Stimulated activated CD4-positive, alpha-beta T cell treated with anti-CD3 and anti-CD28 coated beads, Interleukin-4, amount 100 ng/mL, for 24 hours (primary cell): ENCODE measurements around the gene RGSL1.

Experiments
- DNase-seq: peaks from one replicate; pipeline ENCODE4 v3.0.0-alpha.2; 2020

The RGSL1 gene

DNA sequence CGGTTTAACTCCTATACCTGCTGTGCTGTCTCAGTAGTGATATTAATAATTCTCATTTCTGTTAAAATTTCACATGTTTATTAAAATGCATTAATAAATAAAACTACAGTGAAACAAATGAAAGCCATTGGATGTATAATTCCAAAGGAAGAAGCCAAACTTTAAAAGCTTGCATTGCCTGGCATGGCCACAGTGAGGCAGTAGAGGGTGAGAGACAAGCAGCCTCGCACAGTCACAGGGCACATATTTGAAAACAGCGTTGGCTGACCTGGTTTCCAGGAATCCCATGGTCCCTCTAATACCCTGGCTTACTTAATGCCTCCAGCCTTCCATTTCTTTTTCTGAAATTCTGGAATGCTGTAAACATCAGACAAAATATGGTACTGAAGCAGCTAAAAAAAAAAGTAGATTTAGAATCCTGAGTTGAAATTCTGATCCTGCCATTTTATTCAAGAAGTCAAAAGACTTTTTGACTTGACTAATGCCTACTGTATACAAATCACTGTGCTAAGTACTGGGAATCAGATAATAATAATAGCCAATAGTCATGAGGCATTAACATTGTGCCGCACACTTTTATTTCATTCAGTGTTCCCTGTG is 145.8 kb downstream of the RGSL1 start:
- peak; percentile 76 for DNase-seq

DNA sequence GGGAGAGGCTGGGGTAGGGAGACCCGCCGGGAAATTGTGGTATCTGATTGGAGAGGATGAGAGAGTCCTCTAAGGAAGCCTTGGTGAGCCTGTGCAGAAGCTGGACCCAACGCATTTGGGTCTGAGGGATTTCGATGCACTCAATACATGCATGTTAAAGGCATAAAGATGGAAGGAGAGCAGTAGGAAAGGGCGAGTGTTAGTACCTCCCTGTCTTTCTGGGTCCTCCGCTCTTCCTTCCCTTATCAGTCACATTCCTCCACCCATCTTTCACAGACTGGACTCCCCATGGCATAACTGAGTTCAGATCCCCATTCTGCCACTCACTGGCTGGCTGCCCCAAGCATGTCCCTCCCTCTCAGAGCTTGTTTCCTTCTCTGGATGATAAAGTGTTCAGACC is 147.0 kb downstream of the RGSL1 start:
- DNase-seq = no peak

DNA sequence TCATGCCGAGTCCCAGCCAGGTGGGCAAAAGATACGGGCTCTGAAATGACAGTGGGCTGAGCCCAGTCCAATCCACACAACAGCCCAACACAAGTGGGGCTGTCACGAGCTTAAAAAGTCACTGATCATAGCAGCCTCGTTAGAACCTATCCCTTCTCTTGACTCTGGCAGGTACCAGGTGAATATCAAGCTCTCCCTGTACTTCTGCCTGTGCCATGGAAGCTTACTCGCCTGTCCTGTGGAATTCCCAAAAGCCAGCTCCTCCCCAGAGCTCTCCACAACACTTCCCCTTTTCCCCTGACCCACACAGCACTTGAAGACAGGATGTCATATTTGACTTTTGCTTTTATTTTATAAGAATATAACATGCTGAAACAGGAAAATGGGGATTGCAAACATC is 148.3 kb downstream of the RGSL1 start:
- DNase-seq = no peak

DNA sequence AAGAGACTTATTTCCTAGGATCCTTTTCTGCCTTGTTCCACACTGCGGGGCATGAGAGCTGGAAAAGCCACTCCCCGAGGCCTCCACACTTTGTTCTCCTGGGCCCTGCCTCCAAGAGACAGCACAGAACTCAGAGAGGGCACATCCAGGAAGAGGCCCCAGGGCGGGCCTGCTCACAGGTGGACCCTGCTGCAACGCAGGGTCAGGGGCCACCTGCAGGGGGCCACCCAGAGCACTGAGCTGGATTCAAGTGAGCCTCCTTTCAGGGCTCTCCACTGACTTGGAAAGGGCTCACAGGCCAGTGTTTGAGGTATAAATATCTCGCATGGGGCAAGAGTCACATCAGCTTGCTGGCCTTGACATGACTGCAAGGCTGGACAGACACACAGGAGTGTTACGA is 149.4 kb downstream of the RGSL1 start:
- no peak for DNase-seq

DNA sequence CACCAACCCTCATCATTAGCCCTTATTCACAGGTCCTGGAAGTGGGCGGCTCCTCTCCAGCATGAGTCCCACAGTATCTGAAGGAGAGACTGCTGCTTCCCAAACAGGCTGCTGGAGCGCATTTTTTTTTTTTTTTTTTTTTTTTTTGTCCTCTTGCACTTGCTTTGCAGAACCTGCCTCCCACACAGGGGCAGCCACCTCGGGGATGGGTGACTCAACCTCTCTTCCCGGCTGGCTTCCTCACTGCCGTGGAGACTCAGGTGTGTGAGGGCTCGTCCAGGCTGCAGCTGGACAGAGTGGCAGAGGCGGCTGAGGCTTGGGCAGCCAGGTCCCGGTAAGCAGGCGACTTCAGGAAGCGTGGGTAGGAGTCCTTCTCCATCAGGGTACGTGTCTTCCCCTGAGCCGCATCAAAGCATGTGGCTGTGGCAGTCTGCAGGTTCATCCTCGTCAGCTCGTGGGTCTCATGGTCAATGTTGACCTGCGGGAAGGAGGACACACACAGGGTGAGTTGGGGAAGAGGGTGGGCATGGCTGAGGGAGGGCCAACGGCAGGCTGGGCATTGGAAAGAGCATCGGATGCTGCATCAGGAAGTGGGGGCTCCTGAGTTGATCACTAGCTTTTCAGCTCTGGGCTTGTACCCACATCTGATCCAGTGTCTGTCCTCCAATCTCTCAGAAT is 150.2 kb downstream of the RGSL1 start:
- no peak for DNase-seq

DNA sequence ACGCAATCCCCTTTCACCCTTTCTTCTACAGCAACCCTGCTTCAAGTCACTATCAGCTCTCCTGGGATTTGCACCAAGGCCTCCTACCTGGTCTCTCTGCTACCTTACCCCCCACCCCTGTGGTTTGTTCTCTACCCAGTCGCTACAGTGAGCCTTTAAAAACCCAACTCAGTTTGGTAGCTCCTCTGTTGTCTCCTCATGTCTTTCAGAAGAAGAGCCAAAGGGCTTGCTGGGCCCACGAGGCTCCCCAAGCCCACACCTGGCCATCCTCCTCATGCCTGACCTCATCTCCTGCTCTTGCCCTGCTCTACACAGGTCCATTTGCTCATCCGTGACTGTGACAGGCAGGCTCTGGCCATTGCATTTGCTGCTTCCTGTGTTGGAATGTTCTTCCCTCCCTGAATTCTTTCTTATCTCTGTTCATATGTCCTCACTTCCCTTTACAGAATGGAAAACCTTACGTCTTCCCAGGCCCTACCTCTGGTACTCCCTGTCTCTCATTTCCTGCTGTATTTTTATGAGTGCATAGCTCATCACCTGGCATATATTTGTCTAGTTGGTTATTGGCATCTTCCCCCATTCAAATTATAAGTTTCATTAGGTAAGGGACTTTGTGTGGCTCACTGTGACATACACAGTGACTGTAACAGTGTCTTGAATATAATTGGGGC is 150.9 kb downstream of the RGSL1 start:
- no peak for DNase-seq

DNA sequence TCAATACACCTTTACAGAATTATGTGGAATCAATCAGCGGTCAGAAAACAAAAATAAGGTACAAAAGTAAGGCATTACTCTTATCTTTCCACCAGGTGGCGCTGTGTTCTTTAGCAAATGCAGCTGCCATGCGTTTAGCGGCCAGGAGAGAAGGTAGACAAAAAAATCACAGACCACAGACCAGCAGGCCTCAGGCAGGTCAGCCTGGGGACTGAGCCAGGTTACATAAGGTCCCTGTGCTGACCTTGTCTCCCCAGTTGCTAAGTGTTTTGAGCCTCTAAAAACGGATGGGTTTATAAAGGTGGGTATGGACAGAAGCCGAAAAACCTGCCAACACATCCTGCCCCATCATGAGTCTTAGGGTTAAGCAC is 151.5 kb downstream of the RGSL1 start:
- DNase-seq = peak; percentile 80

DNA sequence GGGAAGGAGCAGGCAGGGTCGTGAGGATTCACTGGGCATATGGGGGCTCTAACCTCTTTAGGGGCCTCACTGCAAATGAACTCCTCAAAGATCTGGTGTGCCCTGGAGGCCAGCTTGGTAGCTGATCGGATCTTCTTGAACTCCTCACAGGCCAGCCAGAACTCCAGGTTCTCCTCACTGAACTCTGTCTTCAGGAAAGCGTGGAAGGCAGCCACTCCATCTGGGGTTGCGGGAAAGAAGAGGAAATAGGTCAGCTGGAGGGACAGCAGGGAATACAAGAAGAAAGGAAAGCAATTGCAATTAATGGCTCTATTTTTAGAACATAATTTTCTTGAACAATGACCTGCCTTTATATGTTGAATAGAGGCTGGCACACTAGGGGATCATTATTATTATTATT is 152.0 kb downstream of the RGSL1 start:
- DNase-seq = no peak

DNA sequence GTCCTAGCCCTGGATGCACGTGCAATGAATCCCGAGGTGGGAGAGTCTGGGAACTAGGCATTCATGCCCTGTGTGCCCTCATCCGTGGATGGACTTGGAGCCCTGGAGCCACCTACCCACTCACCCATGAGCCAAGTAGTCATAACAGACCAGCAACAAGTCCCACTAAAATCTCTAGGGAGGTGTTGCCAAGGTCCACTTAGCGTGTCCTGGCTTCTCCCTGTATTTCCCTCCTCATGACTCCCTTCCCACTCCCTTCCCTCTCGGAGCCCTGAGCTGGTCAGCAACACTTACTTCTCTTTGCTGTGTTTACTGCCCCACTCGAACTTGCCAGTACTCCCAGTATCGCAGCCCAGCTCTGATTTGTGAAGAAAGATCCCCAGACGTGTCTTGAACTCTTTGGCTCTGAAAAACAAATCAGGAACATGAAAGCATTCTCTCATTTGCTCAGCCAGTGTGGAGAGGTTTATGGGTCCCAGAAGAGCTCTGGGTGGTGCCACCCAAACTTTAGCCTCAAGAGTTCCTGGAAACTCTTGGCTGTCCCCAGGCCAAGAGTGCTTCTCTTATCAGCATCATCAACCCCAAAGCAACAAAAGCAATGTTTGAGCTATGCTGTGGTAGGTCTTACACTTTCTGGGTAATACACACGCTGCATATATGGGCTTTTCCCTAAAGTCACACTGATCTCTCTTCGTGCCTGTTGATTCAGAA is 153.1 kb downstream of the RGSL1 start:
- peak; percentile 24 for DNase-seq

DNA sequence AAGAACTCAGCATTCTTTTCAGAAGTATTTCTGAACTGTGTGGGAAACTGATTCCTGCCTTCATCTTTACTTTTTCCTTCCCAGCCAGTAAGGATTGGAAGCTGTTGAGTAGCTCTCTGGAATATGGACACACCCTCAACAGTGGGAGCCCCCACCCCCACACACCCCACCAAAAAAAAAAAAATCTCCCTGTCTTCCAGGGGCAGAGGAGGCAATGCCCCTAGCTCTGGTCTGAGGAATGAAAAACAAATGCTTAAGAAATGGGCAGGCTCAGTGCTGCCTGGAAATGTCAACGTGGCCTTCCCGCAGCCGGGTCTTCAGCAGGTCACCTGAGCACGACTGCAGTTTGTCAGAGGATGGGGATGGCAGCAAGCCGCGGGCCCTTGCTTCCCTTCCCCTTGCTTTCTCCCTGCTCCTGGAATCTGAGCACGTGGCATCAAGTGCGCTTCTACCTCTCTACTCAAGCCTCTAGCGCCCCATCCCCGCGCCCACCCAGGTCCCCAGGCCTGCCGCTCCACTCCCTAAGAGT is 153.8 kb downstream of the RGSL1 start:
- DNase-seq = no peak

DNA sequence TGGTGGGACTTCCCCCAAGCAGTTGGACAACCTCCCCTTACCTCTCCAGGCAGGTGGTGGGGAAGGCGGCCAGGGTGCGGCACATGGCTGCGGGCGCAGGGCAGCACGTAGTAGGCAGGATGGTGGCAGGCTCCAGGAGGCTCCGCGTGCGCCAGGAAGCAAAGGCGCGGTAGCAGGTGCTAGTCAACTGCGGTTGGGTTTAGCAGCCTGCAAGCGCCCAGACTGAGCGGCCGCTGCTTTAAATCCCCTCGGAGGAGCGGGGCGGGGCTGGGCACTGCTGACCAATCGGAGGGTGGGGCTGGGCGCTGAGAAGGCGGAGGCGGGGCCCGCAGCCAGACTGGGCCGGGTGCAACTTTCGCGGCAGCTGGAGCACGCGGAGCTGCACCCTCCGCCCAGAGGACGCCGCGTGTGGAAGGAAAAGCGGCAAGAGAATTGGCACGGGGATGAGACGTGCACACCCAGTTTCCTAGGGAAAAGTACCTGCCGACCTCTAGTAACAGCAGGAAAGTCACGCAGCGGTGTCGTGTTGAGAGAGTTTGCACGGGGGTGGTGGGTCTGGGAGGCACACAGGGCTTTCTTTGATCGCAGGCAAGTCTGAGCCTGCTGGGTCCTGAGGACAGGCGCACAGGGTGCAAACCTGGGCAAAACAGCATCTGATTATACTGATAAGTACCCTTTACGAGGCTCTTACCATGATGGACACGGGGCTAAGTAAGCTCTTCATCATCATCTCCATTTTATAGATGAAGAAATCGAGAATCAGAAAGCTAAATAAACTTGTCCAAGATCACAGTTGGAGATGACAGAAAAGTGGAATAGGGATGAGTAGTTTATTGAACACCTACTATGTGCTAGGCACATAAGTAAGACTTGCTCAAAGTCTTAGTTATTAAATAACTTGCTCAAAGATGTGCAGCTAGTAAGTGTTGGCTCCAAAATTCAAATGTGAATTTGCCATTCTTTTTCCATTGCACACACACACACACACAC is 154.5 kb downstream of the RGSL1 start, which contains the start of gene RGS16:
RGS16 (minus strand) TSS at position 215 of the 990 bp plus-strand sequence; CDS start at position 85, 130 bp downstream.
- DNase-seq = peak; percentile 96

DNA sequence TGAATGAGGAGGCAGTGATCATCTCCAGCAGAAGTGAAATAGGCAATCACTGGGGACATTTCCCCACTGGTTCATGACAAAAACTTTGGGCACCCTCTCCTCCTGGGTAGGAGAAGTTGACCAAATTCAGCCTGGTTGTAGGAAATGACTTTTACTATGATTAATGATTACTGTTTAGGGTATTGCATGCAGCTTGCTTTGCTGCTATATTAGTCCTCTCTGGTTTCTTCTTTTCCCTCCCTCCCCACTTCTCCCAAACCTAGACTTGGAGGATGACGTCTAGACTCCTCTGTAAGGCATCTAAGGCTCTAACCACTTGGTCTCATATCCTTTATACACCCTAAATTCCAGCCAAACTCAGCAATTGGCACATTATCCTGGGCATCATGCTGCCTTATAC is 157.6 kb downstream of the RGSL1 start:
- DNase-seq = no peak

DNA sequence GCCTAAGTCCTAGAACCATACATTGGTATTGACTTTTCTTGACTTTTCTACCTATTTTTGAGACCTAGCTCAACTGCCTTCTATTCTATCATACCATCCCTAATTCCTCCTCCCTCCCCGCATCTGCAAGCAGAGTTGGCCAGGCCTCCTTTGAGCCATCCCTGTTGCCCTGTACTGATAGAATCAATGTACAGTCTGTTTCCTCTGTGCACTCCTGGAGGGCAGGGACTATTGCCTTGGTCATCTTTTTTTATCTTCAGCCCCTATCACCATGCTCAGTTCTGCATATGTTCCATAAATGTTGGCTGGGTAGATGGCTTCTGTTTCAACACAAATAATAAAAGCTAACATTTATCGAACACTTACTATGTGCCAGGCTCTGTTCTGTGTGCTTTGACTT is 158.3 kb downstream of the RGSL1 start:
- no peak for DNase-seq

DNA sequence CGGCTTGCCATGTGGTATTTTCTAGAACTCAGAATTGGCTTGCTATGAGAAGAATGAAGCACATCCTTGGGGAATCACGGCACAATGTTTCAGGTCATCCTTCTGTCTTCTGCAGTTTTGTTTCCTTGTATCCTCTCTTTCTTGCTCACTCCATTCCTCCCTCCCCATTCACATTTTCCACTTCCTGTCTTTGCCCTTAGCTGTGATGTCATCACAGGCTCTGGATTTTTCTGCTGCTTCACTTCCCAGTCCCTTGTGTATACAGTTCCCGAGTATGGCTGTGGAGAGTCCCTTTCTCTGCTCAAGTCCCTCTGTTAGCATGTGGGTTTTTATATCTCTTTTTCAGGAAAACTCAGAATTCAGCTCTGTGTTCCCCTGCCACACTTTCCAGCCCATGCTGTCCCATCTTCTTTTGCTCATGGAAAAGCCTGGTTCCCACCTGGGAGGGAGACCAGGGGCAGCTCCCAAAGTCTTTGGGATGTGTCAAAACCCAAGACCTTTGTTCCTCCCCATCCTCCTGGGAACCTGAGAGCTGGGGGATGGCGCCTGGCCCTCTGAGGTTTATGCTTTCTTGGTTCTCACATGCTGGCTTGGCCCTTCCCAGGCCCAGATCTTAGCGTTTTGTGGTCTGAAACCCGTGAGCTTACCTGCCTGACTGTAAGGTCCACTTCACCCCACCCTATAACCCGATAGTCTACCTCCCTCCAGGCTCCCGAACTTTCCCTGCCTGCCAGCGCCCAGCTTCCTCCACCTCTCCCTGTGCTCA is 159.1 kb downstream of the RGSL1 start:
- DNase-seq = no peak
